ENCODE measurements around the gene RAB17. TPM values are rescaled to one million over a fixed set of nuclear protein-coding genes. Genes with fewer than 3 reads are reported as not detected.

The RAB17 gene
- total RNA-seq (0.33 TPM), polyA plus RNA-seq (6.8 TPM)
- long read RNA-seq, donor 1 = 0 reads
- long read RNA-seq, donor 2 = 0 reads
- long read RNA-seq, donor 3 = 0 reads
- long read RNA-seq, donor 4 = 0 reads
- long read RNA-seq, donor 5, partial matches to known transcripts = 0 of 1 reads
- long read RNA-seq, donor 5, other reads (novel, unspliced or antisense) = 0 of 1 reads
- long read RNA-seq, donor 6 = 0 reads
- long read RNA-seq, donor 7 = 0 reads
- long read RNA-seq, donor 8 = 0 reads
- long read RNA-seq, donor 9 = 0 reads
- long read RNA-seq, donor 10 = 0 reads

GRCh38 chr2:237590272-237591140, at the start of gene RAB17:
RAB17 (minus strand) TSS chr2:237590734; CDS start chr2:237586154, 4,580 bp downstream.
- WGBS = 91% methylated on average over 16 of the region's 16 CpGs
- peaks cover 0 to 2% of the 10 kb centered on the region in 2 donors for H3K27me3 ChIP-seq (ENCODE audit: control insufficient read depth in 2 of 2, insufficient read depth in 1 of 2, low read length in 1 of 2)
- no peak within 1 kb of the TSS for H3K4me3 ChIP-seq (ENCODE audit: low read length in 2 of 2)
- no peaks in the 10 kb centered on the region for H3K9me3 ChIP-seq (ENCODE audit: control insufficient read depth in 2 of 2, insufficient read depth in 1 of 2, low read length in 1 of 2)
- H3K4me1 ChIP-seq (ENCODE audit: control insufficient read depth in 2 of 2, insufficient read depth in 2 of 2, low read length in 2 of 2) = peaks cover 0 to 8% of the 10 kb centered on the region in 2 donors
- no peak for DNase-seq (ENCODE audit: low read depth in 6 of 9, low spot score in 9 of 9)
- H3K36me3 ChIP-seq (ENCODE audit: control insufficient read depth in 2 of 2, insufficient read depth in 2 of 2, low read length in 1 of 2) = no peaks in the 10 kb centered on the region
- H3K27ac ChIP-seq (ENCODE audit: low read depth in 1 of 2, low read length in 1 of 2) = no peak within 1 kb of the TSS

- Histone ChIP-seq H3K4me3 (ENCODE audit: low read length in 2 of 2) (no peak overlapping the region), H3K27me3 (ENCODE audit: control insufficient read depth in 2 of 2, insufficient read depth in 1 of 2, low read length in 1 of 2) (peaks cover 0 to under 1% of the 10 kb centered on the region in 2 donors), H3K36me3 (ENCODE audit: control insufficient read depth in 2 of 2, insufficient read depth in 2 of 2, low read length in 1 of 2) (no peaks in the 10 kb centered on the region), H3K9me3 (ENCODE audit: control insufficient read depth in 2 of 2, insufficient read depth in 1 of 2, low read length in 1 of 2) (peaks cover 0 to 7% of the 10 kb centered on the region in 2 donors), H3K27ac (ENCODE audit: low read depth in 1 of 2, low read length in 1 of 2) (no peak overlapping the region), H3K4me1 (ENCODE audit: control insufficient read depth in 2 of 2, insufficient read depth in 2 of 2, low read length in 2 of 2) (no peaks in the 10 kb centered on the region)
- 90% methylated on average over 6 of the region's 6 CpGs for WGBS
- no peak for DNase-seq (ENCODE audit: low read depth in 6 of 9, low spot score in 9 of 9)
These were observed 49.3 kb upstream of the RAB17 start for GRCh38 chr2:237639836-237640220.

- Histone ChIP-seq H3K4me3 (ENCODE audit: low read length in 2 of 2) (no peak overlapping the region), H3K4me1 (ENCODE audit: control insufficient read depth in 2 of 2, insufficient read depth in 2 of 2, low read length in 2 of 2) (no peaks in the 10 kb centered on the region), H3K9me3 (ENCODE audit: control insufficient read depth in 2 of 2, insufficient read depth in 1 of 2, low read length in 1 of 2) (peaks cover 0 to 7% of the 10 kb centered on the region in 2 donors), H3K27ac (ENCODE audit: low read depth in 1 of 2, low read length in 1 of 2) (no peak overlapping the region), H3K27me3 (ENCODE audit: control insufficient read depth in 2 of 2, insufficient read depth in 1 of 2, low read length in 1 of 2) (no peaks in the 10 kb centered on the region), H3K36me3 (ENCODE audit: control insufficient read depth in 2 of 2, insufficient read depth in 2 of 2, low read length in 1 of 2) (no peaks in the 10 kb centered on the region)
- WGBS = 78% methylated on average over 11 of the region's 11 CpGs
- no peak for DNase-seq (ENCODE audit: low read depth in 6 of 9, low spot score in 9 of 9)
These were observed 48.7 kb upstream of the RAB17 start for GRCh38 chr2:237639052-237639835.

- Histone ChIP-seq H3K4me1 (ENCODE audit: control insufficient read depth in 2 of 2, insufficient read depth in 2 of 2, low read length in 2 of 2) (no peaks in the 10 kb centered on the region), H3K36me3 (ENCODE audit: control insufficient read depth in 2 of 2, insufficient read depth in 2 of 2, low read length in 1 of 2) (no peaks in the 10 kb centered on the region), H3K27ac (ENCODE audit: low read depth in 1 of 2, low read length in 1 of 2) (no peak overlapping the region), H3K27me3 (ENCODE audit: control insufficient read depth in 2 of 2, insufficient read depth in 1 of 2, low read length in 1 of 2) (no peaks in the 10 kb centered on the region), H3K4me3 (ENCODE audit: low read length in 2 of 2) (no peak overlapping the region), H3K9me3 (ENCODE audit: control insufficient read depth in 2 of 2, insufficient read depth in 1 of 2, low read length in 1 of 2) (peaks cover 0 to 7% of the 10 kb centered on the region in 2 donors)
- no peak for DNase-seq (ENCODE audit: low read depth in 6 of 9, low spot score in 9 of 9)
- WGBS = 91% methylated on average over 8 of the region's 8 CpGs
These were observed 47.6 kb upstream of the RAB17 start for GRCh38 chr2:237638176-237638575.

- H3K4me3 ChIP-seq (ENCODE audit: low read length in 2 of 2) = no peak overlapping the region
- H3K4me1 ChIP-seq (ENCODE audit: control insufficient read depth in 2 of 2, insufficient read depth in 2 of 2, low read length in 2 of 2) = no peaks in the 10 kb centered on the region
- H3K36me3 ChIP-seq (ENCODE audit: control insufficient read depth in 2 of 2, insufficient read depth in 2 of 2, low read length in 1 of 2) = no peaks in the 10 kb centered on the region
- no peak overlapping the region for H3K27ac ChIP-seq (ENCODE audit: low read depth in 1 of 2, low read length in 1 of 2)
- 72% methylated on average over 3 of the region's 3 CpGs for WGBS
- DNase-seq (ENCODE audit: low read depth in 6 of 9, low spot score in 9 of 9) = no peak
- H3K27me3 ChIP-seq (ENCODE audit: control insufficient read depth in 2 of 2, insufficient read depth in 1 of 2, low read length in 1 of 2) = peaks cover 0 to 3% of the 10 kb centered on the region in 2 donors
- peaks cover 0 to 7% of the 10 kb centered on the region in 2 donors for H3K9me3 ChIP-seq (ENCODE audit: control insufficient read depth in 2 of 2, insufficient read depth in 1 of 2, low read length in 1 of 2)
These were observed 47.0 kb upstream of the RAB17 start for GRCh38 chr2:237637429-237638135.

GRCh38 chr2:237636578-237636977, 46.0 kb upstream of the RAB17 start:
- Histone ChIP-seq H3K4me3 (ENCODE audit: low read length in 2 of 2) (no peak overlapping the region), H3K4me1 (ENCODE audit: control insufficient read depth in 2 of 2, insufficient read depth in 2 of 2, low read length in 2 of 2) (no peaks in the 10 kb centered on the region), H3K27me3 (ENCODE audit: control insufficient read depth in 2 of 2, insufficient read depth in 1 of 2, low read length in 1 of 2) (peaks cover 0 to 8% of the 10 kb centered on the region in 2 donors), H3K9me3 (ENCODE audit: control insufficient read depth in 2 of 2, insufficient read depth in 1 of 2, low read length in 1 of 2) (no peaks in the 10 kb centered on the region), H3K27ac (ENCODE audit: low read depth in 1 of 2, low read length in 1 of 2) (no peak overlapping the region), H3K36me3 (ENCODE audit: control insufficient read depth in 2 of 2, insufficient read depth in 2 of 2, low read length in 1 of 2) (no peaks in the 10 kb centered on the region)
- 84% methylated on average over 1 of the region's 1 CpG for WGBS
- no peak for DNase-seq (ENCODE audit: low read depth in 6 of 9, low spot score in 9 of 9)

GRCh38 chr2:237633061-237633561, 42.6 kb upstream of the RAB17 start:
- Histone ChIP-seq H3K4me3 (ENCODE audit: low read length in 2 of 2) (no peak overlapping the region), H3K4me1 (ENCODE audit: control insufficient read depth in 2 of 2, insufficient read depth in 2 of 2, low read length in 2 of 2) (no peaks in the 10 kb centered on the region), H3K9me3 (ENCODE audit: control insufficient read depth in 2 of 2, insufficient read depth in 1 of 2, low read length in 1 of 2) (no peaks in the 10 kb centered on the region), H3K27ac (ENCODE audit: low read depth in 1 of 2, low read length in 1 of 2) (no peak overlapping the region), H3K36me3 (ENCODE audit: control insufficient read depth in 2 of 2, insufficient read depth in 2 of 2, low read length in 1 of 2) (no peaks in the 10 kb centered on the region), H3K27me3 (ENCODE audit: control insufficient read depth in 2 of 2, insufficient read depth in 1 of 2, low read length in 1 of 2) (peaks cover 13 to 36% of the 10 kb centered on the region in 2 donors)
- 91% methylated on average over 10 of the region's 10 CpGs for WGBS
- DNase-seq (ENCODE audit: low read depth in 6 of 9, low spot score in 9 of 9) = no peak

GRCh38 chr2:237631801-237632585, 41.5 kb upstream of the RAB17 start:
- H3K4me1 ChIP-seq (ENCODE audit: control insufficient read depth in 2 of 2, insufficient read depth in 2 of 2, low read length in 2 of 2) = no peaks in the 10 kb centered on the region
- 85% methylated on average over 19 of the region's 19 CpGs for WGBS
- no peak for DNase-seq (ENCODE audit: low read depth in 6 of 9, low spot score in 9 of 9)

More at GRCh38 chr2:237631801-237632585, 41.5 kb upstream of the RAB17 start:
- Histone ChIP-seq H3K36me3 (ENCODE audit: control insufficient read depth in 2 of 2, insufficient read depth in 2 of 2, low read length in 1 of 2) (no peaks in the 10 kb centered on the region), H3K4me3 (ENCODE audit: low read length in 2 of 2) (no peak overlapping the region), H3K27ac (ENCODE audit: low read depth in 1 of 2, low read length in 1 of 2) (no peak overlapping the region), H3K27me3 (ENCODE audit: control insufficient read depth in 2 of 2, insufficient read depth in 1 of 2, low read length in 1 of 2) (peaks cover 24 to 44% of the 10 kb centered on the region in 2 donors), H3K9me3 (ENCODE audit: control insufficient read depth in 2 of 2, insufficient read depth in 1 of 2, low read length in 1 of 2) (no peaks in the 10 kb centered on the region)

Measured in thymus (tissue), 14 donors.